HCT116 (cell line): ENCODE results near the gene DHRS2. TPM values are rescaled to one million over a fixed set of nuclear protein-coding genes. Genes with fewer than 3 reads are reported as not detected.
"Not testable (repeated sequence)": the region's sequence is repeated elsewhere in the genome, so short reads cannot be mapped to it uniquely, and the experiment has no call there.

Experiments
- ATAC-seq: fragments of 200-7000 bp; cut with Tn5 transposase; 2 replicates; pipeline ENCODE4 v1.9.1; 2020; ENCODE audit warnings: mild to moderate bottlenecking, moderate library complexity
- BruUV-seq: library from RNA; stranded (reverse); fragments of 400-500 nt; replicated peaks from 2 replicates; lab custom pipeline; 2021; lab: Mats Ljungman, UMichigan
- CTCF ChIA-PET: fragments of 300-600 bp; sonication (Branson Sonifier 250); formaldehyde crosslinking; loops from one replicate; lab custom pipeline; 2021; ENCODE audit warnings: antibody characterized with exemption; lab: Charles Lee
- POLR2A ChIA-PET: fragments of 300-600, 350-600 bp; sonication (Branson Sonifier 250); formaldehyde crosslinking; loops from one replicate; lab custom pipeline; 2021; ENCODE audit warnings: antibody characterized with exemption; lab: Charles Lee
- RAD21 ChIA-PET, 2 experiments: fragments of 300-600 bp; sonication (Branson Sonifier 250); formaldehyde crosslinking; loops; one replicate each; lab custom pipeline; 2023; ENCODE audit warnings: low total read pairs in 2 of 2; ENCODE audit not compliant: uncharacterized antibody in 2 of 2, unreplicated experiment in 2 of 2, low non-redundant PET in 1 of 2; lab: Charles Lee
- DNase-seq: peaks from one replicate; pipeline ENCODE4 v3.0.0-alpha.2; 2010; ENCODE audit warnings: low read depth, low spot score
- H2AFZ ChIP-seq: fragments of 200-600 bp; shearing (Covaris generic), sonication (generic); 2 replicates; pipeline ENCODE4 v1.6.1; 2017; ENCODE audit warnings: low read depth, mixed run types, mixed read lengths, antibody characterized with exemption, low read length; ENCODE audit not compliant: poor library complexity, severe bottlenecking
- H3K27ac ChIP-seq: 2 replicates; pipeline ENCODE4 v1.5.1; 2012; ENCODE audit warnings: low read depth, low read length
- H3K27me3 ChIP-seq: fragments of 200-600 bp; sonication (generic); 2 replicates; pipeline ENCODE4 v1.6.1; 2016; ENCODE audit warnings: mixed run types, low read length, mixed read lengths; ENCODE audit not compliant: insufficient read depth
- H3K36me3 ChIP-seq, 2 experiments: fragments of 200-500 bp in 1 of 2; fragments of 200-600 bp in 1 of 2; sonication (Bioruptor generic) in 1 of 2; sonication (generic) in 1 of 2; 2 replicates each; pipeline versions ENCODE4 v1.5.1 to v1.6.1; 2014 to 2016; ENCODE audit warnings: low read length in 2 of 2, inconsistent platforms in 1 of 2, mixed read lengths in 1 of 2, mixed run types in 1 of 2; ENCODE audit not compliant: insufficient read depth in 2 of 2, control insufficient read depth in 1 of 2
- H3K4me1 ChIP-seq, 2 experiments: fragments of 200-600 bp in 1 of 2; sonication (generic) in 1 of 2; 2 replicates each; pipeline versions ENCODE4 v1.5.1 to v1.6.1; 2012 to 2017; ENCODE audit warnings: low read length in 2 of 2, inconsistent platforms in 1 of 2, mild to moderate bottlenecking in 1 of 2, mixed read lengths in 1 of 2, mixed run types in 1 of 2, moderate library complexity in 1 of 2; ENCODE audit not compliant: insufficient read depth in 2 of 2, control insufficient read depth in 1 of 2
- H3K4me2 ChIP-seq: fragments of 200-600 bp; sonication (generic); 2 replicates; pipeline ENCODE4 v1.6.1; 2017; ENCODE audit warnings: mixed run types, low read length, mixed read lengths
- H3K4me3 ChIP-seq, 2 experiments: fragments of 200-600 bp in 1 of 2; sonication (generic) in 1 of 2; replicated peaks in 1 of 2; 2 replicates each; pipeline ENCODE4 v1.5.1; 2011 to 2016; ENCODE audit warnings: low read length in 2 of 2, control low read depth in 1 of 2, low read depth in 1 of 2, mild to moderate bottlenecking in 1 of 2, mixed read lengths in 1 of 2, mixed run types in 1 of 2
- H3K79me2 ChIP-seq: fragments of 200-600 bp; sonication (generic); 2 replicates; pipeline ENCODE4 v1.6.1; 2017; ENCODE audit warnings: mild to moderate bottlenecking, mixed run types, low read length, moderate library complexity, mixed read lengths; ENCODE audit not compliant: insufficient read depth
- H3K9ac ChIP-seq: fragments of 200-600 bp; sonication (generic); 2 replicates; pipeline ENCODE4 v1.6.1; 2016; ENCODE audit warnings: low read length, mixed read lengths
- H3K9me2 ChIP-seq: fragments of 200-600 bp; sonication (generic), shearing (Covaris generic); 2 replicates; pipeline ENCODE4 v1.6.1; 2017; ENCODE audit warnings: mixed run types, mild to moderate bottlenecking, moderate library complexity; ENCODE audit not compliant: insufficient read depth
- H3K9me3 ChIP-seq, 2 experiments: fragments of 200-500 bp in 1 of 2; fragments of 200-600 bp in 1 of 2; sonication (Bioruptor generic) in 1 of 2; sonication (generic) in 1 of 2; 2 replicates each; pipeline ENCODE4 v1.6.1; 2014 to 2017; ENCODE audit warnings: low read length in 2 of 2, mixed read lengths in 2 of 2, inconsistent platforms in 1 of 2, low read depth in 1 of 2, mild to moderate bottlenecking in 1 of 2, mixed run types in 1 of 2, moderate library complexity in 1 of 2; ENCODE audit not compliant: control insufficient read depth in 1 of 2, insufficient read depth in 1 of 2
- H4K20me1 ChIP-seq: fragments of 200-600 bp; sonication (generic), shearing (Covaris generic); 2 replicates; pipeline ENCODE4 v1.6.1; 2017; ENCODE audit warnings: mixed run types, mild to moderate bottlenecking, moderate library complexity; ENCODE audit not compliant: insufficient read depth
- CEBPB ChIP-seq: IDR thresholded peaks from 2 replicates; pipeline ENCODE4 v1.6.1; 2012; ENCODE audit warnings: low read depth
- EGR1 ChIP-seq: IDR thresholded peaks from 2 replicates; pipeline ENCODE4 v1.6.1; 2012; ENCODE audit warnings: low read depth
- ELF1 ChIP-seq: IDR thresholded peaks from 2 replicates; pipeline ENCODE4 v1.6.1; 2012; ENCODE audit warnings: low read depth, borderline replicate concordance
- EZH2 ChIP-seq: fragments of 200-600 bp; sonication (generic); IDR thresholded peaks from 2 replicates; pipeline ENCODE4 v1.6.1; 2017; ENCODE audit warnings: antibody characterized with exemption, mixed run types
- FOSL1 ChIP-seq: IDR thresholded peaks from 2 replicates; pipeline ENCODE4 v1.6.1; 2012; ENCODE audit warnings: low read depth
- POLR2A ChIP-seq: IDR thresholded peaks from 2 replicates; pipeline ENCODE4 v1.7.0; 2011; ENCODE audit warnings: borderline replicate concordance; ENCODE audit not compliant: insufficient read depth, insufficient read length; ENCODE audit errors: extremely low read depth
- TCF7L2 ChIP-seq: IDR thresholded peaks from 2 replicates; pipeline ENCODE4 v1.7.0; 2011; ENCODE audit warnings: borderline replicate concordance, inconsistent platforms; ENCODE audit not compliant: insufficient read depth, insufficient read length; ENCODE audit errors: extremely low read depth
- YY1 ChIP-seq: IDR thresholded peaks from 2 replicates; pipeline ENCODE4 v1.6.1; 2011; ENCODE audit warnings: low read length, low read depth, moderate library complexity, mild to moderate bottlenecking; ENCODE audit not compliant: insufficient replicate concordance; ENCODE audit errors: extremely low read depth
- ZNF274 ChIP-seq: fragments of 200-500 bp; sonication (Bioruptor generic); IDR thresholded peaks from 2 replicates; pipeline ENCODE4 v1.6.1; 2014; ENCODE audit warnings: mild to moderate bottlenecking, low read depth, low read length, inconsistent platforms
- intact Hi-C: fragments of 100-400 bp; cut with micrococcal nuclease; formaldehyde crosslinking; loops from 2 replicates; pipeline ENCODE4 v1.10.0; 2022
- total RNA-seq: library from RNA; stranded (reverse); gene quantifications from one replicate; pipeline ENCODE4 v1.2.1, GENCODE V29; 2021; ENCODE audit not compliant: unreplicated experiment
- TF ChIP-seq, protein P1 (sequence below): IDR thresholded peaks from 2 replicates; pipeline ENCODE4 v1.6.1; 2011; ENCODE audit warnings: mild to moderate bottlenecking, low read length, moderate library complexity; ENCODE audit not compliant: insufficient replicate concordance; ENCODE audit errors: extremely low read depth
- TF ChIP-seq, protein P2 (sequence below): IDR thresholded peaks from 2 replicates; pipeline ENCODE4 v1.6.1; 2012

The DHRS2 gene
- total RNA-seq, 1 experiment from 2014 or later: 10.0 TPM

DNA sequence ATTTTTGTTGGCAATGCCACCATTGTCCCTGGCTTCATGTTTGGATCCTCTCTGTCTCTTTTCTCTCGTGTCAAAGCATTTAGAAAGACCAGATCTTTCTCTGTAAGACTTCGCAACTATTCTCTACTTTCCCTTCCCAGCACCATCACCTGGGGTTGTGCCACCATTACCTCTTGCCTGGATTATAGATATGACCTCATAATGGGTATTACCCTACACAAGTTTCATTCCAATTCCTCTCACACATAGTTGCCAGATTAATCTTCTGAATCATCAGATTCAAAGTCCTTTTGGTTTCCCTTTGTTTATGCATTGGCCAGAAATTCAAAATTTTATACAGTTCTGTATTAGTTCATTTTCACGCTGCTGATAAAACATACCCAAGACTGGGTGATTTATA lies 27.2 kb upstream of the DHRS2 start:
- H3K9me2 ChIP-seq: no peaks in the 10 kb centered on the region
- no peak overlapping the region for H3K4me3 ChIP-seq
- no peaks in the 10 kb centered on the region for H3K79me2 ChIP-seq
- ATAC-seq (no peak), DNase-seq (no peak)
- H2AFZ ChIP-seq: no peak overlapping the region
- H3K9ac ChIP-seq: no peak overlapping the region
- H3K4me2 ChIP-seq: no peak overlapping the region
- H3K27ac ChIP-seq: no peak overlapping the region
- H3K4me1 ChIP-seq: no peaks in the 10 kb centered on the region
- no peaks in the 10 kb centered on the region for H4K20me1 ChIP-seq
- no TSS peak for BruUV-seq
- H3K27me3 ChIP-seq: no peaks in the 10 kb centered on the region
- no peaks in the 10 kb centered on the region for H3K9me3 ChIP-seq
- no peak for TF ChIP-seq EZH2
- no peak for TF ChIP-seq FOSL1
- TF ChIP-seq, protein P1, sequence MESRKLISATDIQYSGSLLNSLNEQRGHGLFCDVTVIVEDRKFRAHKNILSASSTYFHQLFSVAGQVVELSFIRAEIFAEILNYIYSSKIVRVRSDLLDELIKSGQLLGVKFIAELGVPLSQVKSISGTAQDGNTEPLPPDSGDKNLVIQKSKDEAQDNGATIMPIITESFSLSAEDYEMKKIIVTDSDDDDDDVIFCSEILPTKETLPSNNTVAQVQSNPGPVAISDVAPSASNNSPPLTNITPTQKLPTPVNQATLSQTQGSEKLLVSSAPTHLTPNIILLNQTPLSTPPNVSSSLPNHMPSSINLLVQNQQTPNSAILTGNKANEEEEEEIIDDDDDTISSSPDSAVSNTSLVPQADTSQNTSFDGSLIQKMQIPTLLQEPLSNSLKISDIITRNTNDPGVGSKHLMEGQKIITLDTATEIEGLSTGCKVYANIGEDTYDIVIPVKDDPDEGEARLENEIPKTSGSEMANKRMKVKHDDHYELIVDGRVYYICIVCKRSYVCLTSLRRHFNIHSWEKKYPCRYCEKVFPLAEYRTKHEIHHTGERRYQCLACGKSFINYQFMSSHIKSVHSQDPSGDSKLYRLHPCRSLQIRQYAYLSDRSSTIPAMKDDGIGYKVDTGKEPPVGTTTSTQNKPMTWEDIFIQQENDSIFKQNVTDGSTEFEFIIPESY: no peak
- TF ChIP-seq TCF7L2: no peak
- no peak for TF ChIP-seq EGR1
- no peak for TF ChIP-seq ZNF274
- TF ChIP-seq, protein P2, sequence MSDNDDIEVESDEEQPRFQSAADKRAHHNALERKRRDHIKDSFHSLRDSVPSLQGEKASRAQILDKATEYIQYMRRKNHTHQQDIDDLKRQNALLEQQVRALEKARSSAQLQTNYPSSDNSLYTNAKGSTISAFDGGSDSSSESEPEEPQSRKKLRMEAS: no peak
- no peak for TF ChIP-seq CEBPB
- no peak for TF ChIP-seq YY1
- no peak for TF ChIP-seq ELF1
- no peak for TF ChIP-seq POLR2A
- intact Hi-C loops: no loop called here
- ChIA-PET POLR2A (no interaction called here), CTCF (interaction anchor here (1.2 kb wide), 1 partner anchor 23 kb away, joined by 5 read pairs; no protein-coding TSS in a partner anchor), RAD21 (no interaction called here)
- H3K36me3 ChIP-seq: no peaks in the 10 kb centered on the region

DNA sequence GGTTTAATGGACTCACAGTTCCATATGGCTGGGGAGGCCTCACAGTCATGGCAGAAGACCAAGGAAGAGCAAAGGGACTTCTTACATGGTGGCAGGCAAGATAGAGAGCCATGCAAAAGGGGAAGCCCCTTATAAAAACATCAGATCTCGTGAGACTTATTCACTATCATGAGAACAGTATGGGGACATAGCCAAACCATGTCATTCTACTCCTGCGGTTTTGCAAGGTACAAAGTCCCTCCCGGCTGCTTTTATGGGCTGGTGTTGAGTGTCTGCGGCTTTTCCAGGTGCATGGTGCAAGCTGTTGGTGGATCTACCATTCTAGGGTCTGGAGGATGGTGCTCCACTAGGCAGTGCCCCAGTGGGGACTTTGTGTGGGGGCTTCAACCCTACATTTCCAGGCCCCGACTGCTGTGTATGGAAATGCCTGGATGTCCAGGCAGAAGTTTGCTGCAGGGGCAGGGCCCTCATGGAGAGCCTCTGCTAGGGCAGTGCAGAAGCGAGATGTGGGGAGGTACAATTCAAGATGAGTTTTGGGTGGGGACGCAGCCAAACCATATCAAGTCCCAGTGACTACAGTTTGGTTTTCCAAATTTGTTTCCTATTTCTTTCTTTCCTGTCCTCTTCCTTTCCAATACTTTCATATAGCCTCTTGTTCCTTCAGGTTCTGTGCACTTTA lies 26.6 kb upstream of the DHRS2 start:
- H3K27me3 ChIP-seq, DNase-seq, BruUV-seq, H3K36me3 ChIP-seq, H2AFZ ChIP-seq, H3K4me3 ChIP-seq, intact Hi-C loops, RAD21 ChIA-PET, H3K4me2 ChIP-seq, H3K9ac ChIP-seq, H3K79me2 ChIP-seq, H3K4me1 ChIP-seq, H3K9me2 ChIP-seq, H4K20me1 ChIP-seq, H3K27ac ChIP-seq, CTCF ChIA-PET, ATAC-seq, POLR2A ChIA-PET, H3K9me3 ChIP-seq: not testable (repeated sequence)
